ENCODE measurements around the gene IL19. TPM values are rescaled to one million over a fixed set of nuclear protein-coding genes. Genes with fewer than 3 reads are reported as not detected.

The IL19 gene
- total RNA-seq, 1 donor = 0.10 TPM

DNA sequence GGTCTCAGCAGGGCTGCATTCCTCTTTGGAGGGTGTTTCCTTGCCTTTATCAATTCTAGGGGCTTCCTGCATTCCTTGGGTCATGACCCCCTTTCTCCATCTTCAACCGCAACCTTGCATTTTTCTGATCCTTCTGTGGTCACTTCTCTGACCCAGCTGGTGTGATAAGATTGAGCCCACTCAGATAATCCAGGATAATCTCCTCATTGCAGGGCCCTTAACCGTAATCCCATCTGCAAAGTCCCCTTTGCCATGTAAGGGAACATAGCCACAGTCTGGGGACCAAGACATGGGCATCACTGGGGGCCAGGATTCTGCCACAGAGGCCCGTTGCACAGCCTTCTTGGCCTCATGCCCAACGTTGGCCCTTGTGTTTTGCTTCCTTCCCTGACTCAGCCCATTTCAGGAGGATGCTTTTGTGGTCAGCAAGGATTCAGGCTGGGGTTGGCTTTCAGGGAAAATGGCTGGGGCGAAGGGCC is 35.0 kb upstream of the IL19 start:
- no peaks in the 10 kb centered on the region for H3K27me3 ChIP-seq (ENCODE audit: insufficient read depth, low read length)
- H3K4me3 ChIP-seq (ENCODE audit: low read length) = no peak overlapping the region
- no peaks in the 10 kb centered on the region for H3K9me3 ChIP-seq (ENCODE audit: low read depth, low read length)
- H3K4me1 ChIP-seq (ENCODE audit: insufficient read depth, low read length) = peaks cover 58% of the 10 kb centered on the region

DNA sequence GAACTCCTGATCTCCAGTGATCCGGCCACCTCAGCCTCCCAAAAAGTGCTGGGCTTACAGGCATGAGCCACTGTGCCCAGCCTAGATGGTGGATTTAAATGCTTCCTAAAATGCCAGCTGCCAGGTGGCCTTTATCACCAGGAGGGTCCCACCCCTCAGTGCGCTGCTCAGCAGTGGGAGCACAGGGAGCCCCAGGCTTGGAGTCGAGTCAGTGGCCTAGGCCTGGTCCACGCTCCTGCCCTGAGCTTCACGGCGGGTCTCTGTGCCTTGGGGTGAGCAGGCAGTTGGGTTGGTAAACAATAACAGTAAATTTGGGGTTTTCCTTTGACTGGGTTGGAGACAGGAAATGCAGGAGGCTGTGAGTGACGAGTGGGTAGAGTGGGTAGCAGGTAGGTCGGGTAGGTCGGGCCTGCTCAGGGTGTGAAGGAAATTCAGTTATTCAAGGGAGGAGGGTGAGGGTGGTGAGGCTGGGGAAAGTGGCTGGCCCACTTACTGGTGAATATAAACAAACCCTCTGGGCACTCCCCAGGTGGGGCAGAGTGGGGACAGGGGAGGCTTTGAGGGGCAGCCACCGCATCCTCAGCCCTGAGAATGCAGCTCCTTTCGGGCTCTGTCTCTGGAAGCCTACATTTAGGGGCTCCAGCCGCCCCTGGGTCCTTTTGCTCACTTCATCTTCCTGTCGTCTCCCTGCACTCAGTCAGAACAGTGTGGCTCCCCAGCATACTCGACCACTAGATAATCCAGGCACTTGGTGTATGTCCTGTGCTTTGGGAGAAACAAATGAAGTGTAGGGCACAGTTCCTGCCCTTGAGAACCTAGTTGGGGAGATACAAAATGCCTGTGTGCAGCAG is 33.5 kb upstream of the IL19 start:
- H3K9me3 ChIP-seq (ENCODE audit: low read depth, low read length) = no peaks in the 10 kb centered on the region
- no peaks in the 10 kb centered on the region for H3K27me3 ChIP-seq (ENCODE audit: insufficient read depth, low read length)
- peaks cover 58% of the 10 kb centered on the region for H3K4me1 ChIP-seq (ENCODE audit: insufficient read depth, low read length)
- H3K4me3 ChIP-seq (ENCODE audit: low read length) = no peak overlapping the region

DNA sequence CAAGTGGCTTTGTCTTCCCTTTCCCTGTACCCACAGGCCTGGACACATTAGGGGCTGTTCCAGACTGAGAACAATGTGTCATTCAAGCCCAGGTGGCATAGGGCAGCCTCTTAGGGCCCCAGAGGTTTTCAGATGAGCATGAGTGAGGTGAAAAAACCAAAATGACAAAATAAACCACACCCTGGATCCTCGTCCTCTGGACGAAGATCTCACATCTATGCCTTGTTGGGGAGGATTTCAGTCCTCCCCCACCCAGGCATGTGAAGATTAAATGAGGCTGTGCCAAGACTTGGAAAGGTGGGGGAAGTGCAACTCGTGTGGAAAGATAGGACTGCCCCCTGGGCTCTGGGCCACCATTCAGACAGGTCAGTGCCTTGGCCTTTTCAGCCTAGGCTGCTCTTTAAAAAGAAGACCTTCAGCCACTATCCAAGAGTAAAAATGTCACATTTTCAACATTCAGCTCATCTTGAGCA is 32.8 kb upstream of the IL19 start:
- no peaks in the 10 kb centered on the region for H3K9me3 ChIP-seq (ENCODE audit: low read depth, low read length)
- no peak overlapping the region for H3K4me3 ChIP-seq (ENCODE audit: low read length)

DNA sequence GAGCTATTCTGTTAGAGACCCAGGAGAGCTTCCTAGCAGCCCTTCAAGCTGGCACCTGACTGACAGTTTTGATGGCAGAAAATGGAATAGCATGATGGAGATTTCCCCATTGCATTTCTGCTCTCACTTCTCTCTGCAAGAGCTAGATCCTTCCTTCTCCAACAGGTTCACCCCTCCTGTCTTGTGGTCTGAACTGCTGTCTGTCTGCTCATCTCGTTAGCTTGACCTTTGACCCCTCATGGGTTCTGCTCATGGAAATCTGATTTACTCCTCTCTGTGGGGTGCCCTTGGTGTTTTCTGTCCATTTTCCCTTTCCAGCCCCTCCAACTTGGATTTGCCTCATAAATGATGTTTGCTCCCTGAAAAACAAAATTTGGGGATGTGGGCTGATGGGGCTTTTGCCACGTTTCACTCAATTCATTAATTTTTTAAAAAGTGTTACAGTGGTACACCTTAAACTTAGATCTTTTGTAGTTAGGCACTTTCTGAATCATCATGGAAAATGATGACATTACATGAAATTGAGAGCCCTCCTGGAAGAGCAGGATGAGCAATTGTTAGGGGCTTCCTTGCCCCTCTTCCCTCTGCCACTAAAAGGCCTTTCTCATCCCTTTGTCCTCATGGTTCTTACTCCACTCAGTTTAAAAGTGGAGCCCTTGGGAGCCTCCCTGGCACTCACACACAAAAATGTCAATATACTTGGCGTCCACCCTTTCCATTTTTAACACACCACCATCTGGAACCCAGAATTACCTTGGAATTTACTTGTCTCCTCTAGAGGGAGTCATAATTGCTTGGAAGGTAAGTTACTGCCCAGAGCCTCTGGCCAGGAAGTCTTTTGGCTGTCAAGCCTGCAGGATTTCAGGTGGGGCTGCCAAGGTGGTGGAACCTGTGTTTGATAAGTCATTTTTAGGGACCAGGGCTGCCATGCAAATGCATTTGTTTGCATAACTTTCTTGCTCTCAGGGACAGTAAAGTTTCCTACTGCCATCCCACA is 31.9 kb upstream of the IL19 start:
- no peaks in the 10 kb centered on the region for H3K9me3 ChIP-seq (ENCODE audit: low read depth, low read length)
- H3K4me3 ChIP-seq (ENCODE audit: low read length) = no peak overlapping the region
- H3K4me1 ChIP-seq (ENCODE audit: insufficient read depth, low read length) = peaks cover 58% of the 10 kb centered on the region
- no peaks in the 10 kb centered on the region for H3K27me3 ChIP-seq (ENCODE audit: insufficient read depth, low read length)

More for the DNA sequence above, 32.8 kb upstream of the IL19 start:
- Histone ChIP-seq H3K4me1 (ENCODE audit: insufficient read depth, low read length) (peaks cover 58% of the 10 kb centered on the region), H3K27me3 (ENCODE audit: insufficient read depth, low read length) (no peaks in the 10 kb centered on the region)

DNA sequence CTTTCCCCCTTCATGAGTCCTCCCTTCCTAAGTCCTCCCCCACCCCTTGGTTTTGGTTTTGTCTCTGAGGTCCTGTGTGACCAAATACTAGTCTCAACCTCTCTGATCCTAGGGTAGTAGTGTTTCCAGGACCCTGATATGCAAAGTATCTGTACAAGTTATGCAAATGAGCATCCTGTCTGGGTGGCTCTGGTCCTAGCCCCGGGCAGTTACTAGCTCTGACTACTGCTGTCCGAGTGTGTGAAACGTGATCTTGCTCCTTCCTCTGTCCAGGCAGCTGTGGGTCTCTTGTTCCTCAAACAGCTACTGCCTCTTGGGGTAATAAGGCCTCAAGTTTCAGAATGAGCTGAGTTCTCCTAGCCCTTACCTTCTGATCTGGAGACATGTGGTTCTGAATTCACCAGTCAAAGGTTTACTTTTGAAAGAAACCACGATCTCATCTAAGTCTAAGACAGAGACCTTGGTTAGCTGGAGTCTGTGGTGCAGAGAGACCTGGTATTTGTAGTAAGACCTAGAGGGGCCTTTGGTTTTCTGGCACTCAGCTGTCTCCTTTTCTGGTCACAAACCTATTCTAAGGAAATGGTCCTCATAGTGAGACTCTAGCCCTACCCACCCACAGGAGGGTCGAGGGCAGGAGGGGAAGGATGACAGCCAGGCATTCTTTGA is 31.0 kb upstream of the IL19 start:
- Histone ChIP-seq H3K27me3 (ENCODE audit: insufficient read depth, low read length) (no peaks in the 10 kb centered on the region), H3K4me3 (ENCODE audit: low read length) (no peak overlapping the region), H3K9me3 (ENCODE audit: low read depth, low read length) (no peaks in the 10 kb centered on the region), H3K4me1 (ENCODE audit: insufficient read depth, low read length) (peaks cover 60% of the 10 kb centered on the region)

DNA sequence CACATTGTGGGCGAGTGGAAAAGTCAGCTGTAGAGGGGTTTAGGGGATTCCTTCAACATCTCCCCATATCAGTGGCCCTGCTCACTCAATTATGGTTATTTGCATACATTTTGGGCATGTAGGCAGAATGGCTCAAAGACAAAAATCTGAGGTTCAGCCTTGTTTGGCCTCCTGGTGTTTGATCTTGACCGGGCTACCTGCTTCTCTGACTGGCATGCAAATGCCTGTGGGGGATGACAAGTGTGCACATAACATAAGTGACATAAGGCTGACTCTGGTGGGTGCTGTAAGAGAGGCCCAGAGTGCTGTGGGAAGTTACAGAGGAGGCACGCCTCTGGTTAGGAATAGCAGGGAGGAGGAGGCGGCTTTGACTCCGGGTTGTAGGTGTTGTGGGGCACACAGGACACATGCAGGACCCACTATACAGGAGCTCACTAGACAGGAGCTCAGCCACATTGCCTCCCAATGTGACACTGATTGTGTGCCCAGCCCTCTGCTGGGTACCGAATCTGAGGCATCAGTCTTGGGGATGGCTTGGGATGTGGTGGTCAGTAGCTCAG is 29.4 kb upstream of the IL19 start:
- no peaks in the 10 kb centered on the region for H3K27me3 ChIP-seq (ENCODE audit: insufficient read depth, low read length)
- peaks cover 49% of the 10 kb centered on the region for H3K4me1 ChIP-seq (ENCODE audit: insufficient read depth, low read length)
- no peaks in the 10 kb centered on the region for H3K9me3 ChIP-seq (ENCODE audit: low read depth, low read length)
- H3K4me3 ChIP-seq (ENCODE audit: low read length) = no peak overlapping the region

DNA sequence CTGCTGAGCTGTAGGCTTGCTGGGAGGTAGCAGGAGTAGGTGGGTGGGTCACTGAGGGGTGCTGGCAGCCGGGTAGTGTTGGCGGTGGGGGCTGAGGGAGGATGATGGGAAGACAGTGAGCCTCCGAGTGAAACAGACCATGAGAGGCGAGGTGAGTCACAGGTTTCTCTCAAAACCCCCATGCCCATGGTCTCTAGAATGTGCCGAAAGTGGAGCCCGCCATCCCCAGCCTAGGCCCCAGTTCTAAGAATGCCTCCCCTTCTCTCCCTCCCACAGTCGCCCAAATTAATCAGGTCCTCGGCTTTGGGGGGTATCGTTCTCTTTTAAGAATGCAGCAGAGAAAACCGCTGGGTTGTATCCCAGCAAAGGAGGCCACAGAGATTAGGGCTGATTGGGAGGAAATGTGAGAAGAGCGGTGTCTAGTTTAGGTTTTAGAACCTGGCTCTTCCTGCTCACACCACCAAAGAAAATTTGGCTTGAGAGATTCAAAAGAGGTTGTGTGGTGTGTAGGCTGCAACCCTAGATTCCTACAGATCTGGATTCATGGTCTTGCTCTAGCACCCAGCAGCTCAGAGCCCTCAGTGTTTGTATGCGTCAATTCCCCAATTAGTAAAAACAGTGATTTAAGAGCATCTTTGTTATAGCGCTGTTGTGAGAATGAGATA is 27.7 kb upstream of the IL19 start:
- H3K9me3 ChIP-seq (ENCODE audit: low read depth, low read length) = no peaks in the 10 kb centered on the region
- H3K4me1 ChIP-seq (ENCODE audit: insufficient read depth, low read length) = peaks cover 34% of the 10 kb centered on the region
- no peak overlapping the region for H3K4me3 ChIP-seq (ENCODE audit: low read length)
- no peaks in the 10 kb centered on the region for H3K27me3 ChIP-seq (ENCODE audit: insufficient read depth, low read length)

DNA sequence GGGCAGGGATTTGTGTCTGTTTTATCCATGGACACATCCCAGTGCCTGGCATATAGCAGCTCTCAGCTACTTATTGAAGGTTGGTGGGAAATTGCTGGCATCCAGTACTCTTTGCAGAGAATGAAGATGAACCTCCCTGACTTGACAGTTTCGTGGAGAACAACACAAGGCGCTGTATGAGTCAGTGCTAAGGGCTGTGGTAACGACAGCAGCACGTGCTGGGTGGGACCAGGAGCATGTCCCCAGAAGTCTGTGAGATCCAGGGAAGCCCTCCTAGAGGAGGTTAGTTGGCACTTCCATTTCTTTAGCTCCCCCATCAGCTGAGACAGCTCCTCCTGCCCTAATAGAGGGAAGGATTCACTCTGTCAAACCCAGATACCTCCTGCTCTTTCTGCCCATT is 25.9 kb upstream of the IL19 start:
- Histone ChIP-seq H3K4me1 (ENCODE audit: insufficient read depth, low read length) (peaks cover 26% of the 10 kb centered on the region), H3K9me3 (ENCODE audit: low read depth, low read length) (no peaks in the 10 kb centered on the region), H3K27me3 (ENCODE audit: insufficient read depth, low read length) (no peaks in the 10 kb centered on the region), H3K4me3 (ENCODE audit: low read length) (no peak overlapping the region)

DNA sequence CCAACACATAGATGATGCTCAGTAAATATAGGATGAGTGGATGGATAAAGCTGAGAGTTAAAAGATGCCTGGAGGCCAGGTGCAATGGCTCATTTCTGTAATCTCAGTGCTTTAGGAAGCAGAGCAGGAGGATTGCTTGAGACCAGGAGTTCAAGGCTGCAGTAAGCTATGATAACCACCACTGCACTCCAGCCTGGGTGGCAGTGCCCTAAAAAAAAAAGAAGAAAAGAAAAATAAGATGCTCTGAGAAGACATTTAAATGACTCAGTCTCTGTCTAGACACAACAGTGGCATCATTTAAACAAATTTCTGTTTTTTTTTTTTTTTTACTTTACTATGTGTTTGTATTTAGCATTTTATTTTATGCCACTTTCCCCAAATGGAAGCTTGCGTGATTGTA is 25.3 kb upstream of the IL19 start:
- H3K4me3 ChIP-seq (ENCODE audit: low read length) = no peak overlapping the region
- H3K4me1 ChIP-seq (ENCODE audit: insufficient read depth, low read length) = peaks cover 23% of the 10 kb centered on the region
- H3K27me3 ChIP-seq (ENCODE audit: insufficient read depth, low read length) = no peaks in the 10 kb centered on the region
- H3K9me3 ChIP-seq (ENCODE audit: low read depth, low read length) = no peaks in the 10 kb centered on the region

DNA sequence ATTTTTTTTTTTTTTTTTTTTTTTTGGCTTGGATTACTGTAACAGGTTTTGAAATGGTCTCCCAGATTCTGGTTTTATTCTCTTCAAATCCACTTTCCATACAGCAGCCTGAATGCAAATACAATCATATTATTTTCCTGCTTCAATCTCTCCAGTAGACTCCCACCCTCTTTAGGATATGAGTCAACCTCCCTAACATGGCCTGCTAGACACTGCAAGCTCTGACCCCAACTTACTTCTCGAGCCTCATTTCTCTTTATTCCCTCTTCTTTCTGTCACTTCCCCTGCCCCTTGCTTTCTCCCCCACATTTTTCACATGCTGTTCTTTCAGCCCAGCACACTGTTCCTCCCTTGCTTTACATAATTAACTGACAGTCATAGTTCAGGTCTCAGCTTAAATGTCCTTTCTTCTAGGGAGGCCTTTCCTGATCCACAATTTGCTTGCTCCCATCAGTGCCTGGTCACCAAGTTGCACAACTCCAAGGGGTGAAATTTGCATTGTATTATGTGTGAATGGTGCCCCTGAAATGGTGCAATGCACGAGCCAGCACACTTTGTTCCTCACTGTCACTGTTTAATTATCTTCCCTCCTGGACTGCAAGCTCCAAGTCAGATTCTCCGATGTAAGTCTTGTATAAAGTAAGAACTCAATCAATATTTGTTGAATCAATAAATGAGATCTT is 22.1 kb upstream of the IL19 start:
- Histone ChIP-seq H3K9me3 (ENCODE audit: low read depth, low read length) (no peaks in the 10 kb centered on the region), H3K27me3 (ENCODE audit: insufficient read depth, low read length) (no peaks in the 10 kb centered on the region), H3K4me1 (ENCODE audit: insufficient read depth, low read length) (peaks cover 31% of the 10 kb centered on the region)

DNA sequence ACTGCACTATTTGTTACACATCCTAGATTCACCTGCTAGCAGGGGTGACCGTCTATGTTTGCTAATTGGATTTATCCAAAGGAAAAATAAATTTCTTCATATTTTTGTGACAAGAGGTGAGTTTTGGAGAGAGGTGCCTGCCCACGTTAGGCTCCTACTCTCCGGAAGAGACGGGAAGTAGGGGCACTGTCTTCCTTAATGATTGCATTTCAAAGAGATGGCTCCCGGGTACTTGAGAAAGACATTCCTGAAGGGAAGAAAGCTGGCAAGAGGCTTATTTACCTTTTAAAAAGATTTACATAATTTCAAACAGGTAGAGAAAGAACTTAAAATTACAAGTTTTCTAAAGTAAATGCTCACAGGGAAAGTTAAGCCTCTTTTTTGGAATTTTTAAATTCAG is 18.7 kb upstream of the IL19 start:
- Histone ChIP-seq H3K4me3 (ENCODE audit: low read length) (no peak overlapping the region), H3K27me3 (ENCODE audit: insufficient read depth, low read length) (no peaks in the 10 kb centered on the region), H3K9me3 (ENCODE audit: low read depth, low read length) (no peaks in the 10 kb centered on the region), H3K4me1 (ENCODE audit: insufficient read depth, low read length) (peaks cover 21% of the 10 kb centered on the region)

More for the DNA sequence above, 22.1 kb upstream of the IL19 start:
- no peak overlapping the region for H3K4me3 ChIP-seq (ENCODE audit: low read length)

DNA sequence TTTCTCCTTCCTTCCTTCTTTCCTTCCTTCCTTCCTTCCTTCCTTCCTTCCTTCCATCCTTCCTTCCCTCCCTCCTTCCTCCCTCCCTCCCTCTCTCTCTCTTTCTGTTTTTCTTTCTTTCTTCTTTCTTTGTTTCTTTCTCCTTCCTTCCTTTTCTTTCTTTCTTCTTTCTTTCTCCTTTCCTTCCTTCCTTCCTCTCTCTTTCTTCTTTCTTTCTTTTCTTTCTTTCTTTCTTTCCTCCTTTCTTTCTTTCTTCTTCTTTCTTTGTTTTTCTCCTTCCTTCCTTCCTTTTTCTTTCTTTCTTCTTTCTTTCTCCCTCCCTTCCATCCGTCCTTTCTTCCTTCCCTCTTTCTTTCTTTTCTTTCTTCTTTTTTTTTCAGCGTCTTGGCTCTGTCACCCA is 18.1 kb upstream of the IL19 start:
- H3K27me3 ChIP-seq (ENCODE audit: insufficient read depth, low read length) = no peaks in the 10 kb centered on the region
- no peaks in the 10 kb centered on the region for H3K9me3 ChIP-seq (ENCODE audit: low read depth, low read length)
- H3K4me3 ChIP-seq (ENCODE audit: low read length) = no peak overlapping the region
- H3K4me1 ChIP-seq (ENCODE audit: insufficient read depth, low read length) = peaks cover 23% of the 10 kb centered on the region

DNA sequence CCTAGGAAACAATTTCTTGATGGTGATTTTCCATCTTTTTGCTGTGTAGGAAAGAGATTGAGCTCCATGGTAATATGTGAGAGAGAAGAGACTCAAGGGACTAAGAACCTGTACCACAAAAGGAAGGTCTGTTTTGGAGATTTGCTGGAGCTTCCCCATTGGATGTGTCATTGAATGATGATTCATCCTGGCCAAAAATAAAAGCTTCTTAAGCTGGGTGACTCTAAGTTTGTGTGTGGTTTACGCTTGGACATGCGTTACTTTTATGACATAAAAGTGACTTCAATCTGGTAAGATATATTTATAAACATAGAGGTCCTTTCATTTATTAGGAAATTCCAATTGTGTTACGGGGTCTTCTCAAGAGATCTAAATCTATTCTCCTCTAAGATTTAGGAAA is 17.4 kb upstream of the IL19 start:
- H3K4me1 ChIP-seq (ENCODE audit: insufficient read depth, low read length) = peaks cover 25% of the 10 kb centered on the region

More for the DNA sequence above, 17.4 kb upstream of the IL19 start:
- Histone ChIP-seq H3K4me3 (ENCODE audit: low read length) (no peak overlapping the region), H3K9me3 (ENCODE audit: low read depth, low read length) (no peaks in the 10 kb centered on the region), H3K27me3 (ENCODE audit: insufficient read depth, low read length) (no peaks in the 10 kb centered on the region)
